Uterus (tissue), 2 donors: ENCODE data around the gene RASAL2.

Experiments
- CTCF ChIP-seq, 4 experiments: fragments of 200-600 bp in 2 of 4; fragments of 450-650 bp in 2 of 4; sonication (generic) in 2 of 4; IDR thresholded peaks; one replicate each; pipeline ENCODE4 v1.5.1; 2016 to 2019; ENCODE audit warnings: antibody characterized with exemption in 4 of 4, mild to moderate bottlenecking in 2 of 4, moderate library complexity in 1 of 4
- POLR2A ChIP-seq, 2 donors: fragments of 450-650 bp; IDR thresholded peaks; one replicate each; pipeline ENCODE4 v1.6.1; 2016; ENCODE audit warnings: antibody characterized with exemption in 2 of 2, mild to moderate bottlenecking in 1 of 2, moderate library complexity in 1 of 2

- TF ChIP-seq CTCF (IDR thresholded peaks at IDR 0.05) (no peak), POLR2A (IDR thresholded peaks at IDR 0.05) (no peak)
These were observed 197.3 kb downstream of the RASAL2 start for GRCh38 chr1:178291166-178291565.
